ENCODE data around the gene ARHGEF11.

The ARHGEF11 gene

GRCh38 chr1:156894711-156895454, 150.7 kb downstream of the ARHGEF11 start:
- DNase-seq (ENCODE audit: low spot score): peak; percentile 88

- peak; percentile 49 for DNase-seq (ENCODE audit: low spot score)
Measured at GRCh38 chr1:156894001-156894400, 151.5 kb downstream of the ARHGEF11 start.

- DNase-seq (ENCODE audit: low spot score): peak; percentile 45
Measured at GRCh38 chr1:156893048-156893953, 152.2 kb downstream of the ARHGEF11 start, which contains the start of gene PEAR1. TSS of gene PEAR1 (plus strand) at chr1:156893718. CDS start at chr1:156903927, 10,209 bp downstream.

- peak; percentile 94 for DNase-seq (ENCODE audit: low spot score)
Measured at GRCh38 chr1:156892190-156893047, 153.1 kb downstream of the ARHGEF11 start.

GRCh38 chr1:156889802-156890580, 155.6 kb downstream of the ARHGEF11 start:
- peak; percentile 88 for DNase-seq (ENCODE audit: low spot score)

GRCh38 chr1:156887734-156888133, 157.8 kb downstream of the ARHGEF11 start:
- no peak for DNase-seq (ENCODE audit: low spot score)

- no peak for DNase-seq (ENCODE audit: low spot score)
Measured at GRCh38 chr1:156887317-156887716, 158.2 kb downstream of the ARHGEF11 start.

- DNase-seq (ENCODE audit: low spot score): no peak
Measured at GRCh38 chr1:156886583-156887281, 158.8 kb downstream of the ARHGEF11 start.

- no peak for DNase-seq (ENCODE audit: low spot score)
Measured at GRCh38 chr1:156885880-156886355, 159.6 kb downstream of the ARHGEF11 start.

- DNase-seq (ENCODE audit: low spot score): no peak
Measured at GRCh38 chr1:156885314-156885713, 160.2 kb downstream of the ARHGEF11 start.

Measured in hematopoietic multipotent progenitor cell treated with erythropoietin and hydrocortisone succinate and interleukin-3 and kit ligand, for 17 days (in vitro differentiated cells).